Neural crest cell (in vitro differentiated cells): ENCODE measurements around the gene KNDC1. TPM values are rescaled to one million over a fixed set of nuclear protein-coding genes. Genes with fewer than 3 reads are reported as not detected.
A peak's percentile ranks its signal among the peaks of the same experiment; 100 is the strongest.
"Not testable (repeated sequence)": the region's sequence is repeated elsewhere in the genome, so short reads cannot be mapped to it uniquely, and the experiment has no call there.

Experiments
- DNase-seq: peaks from one replicate; pipeline ENCODE4 v3.0.0; 2021; ENCODE audit warnings: low read depth, mixed read lengths, low spot score
- H3K27ac Mint-ChIP-seq: one replicate; pipeline ENCODE4 v1.8.0; 2021; ENCODE audit warnings: mild to moderate bottlenecking, mixed read lengths; ENCODE audit not compliant: unreplicated experiment
- H3K27me3 Mint-ChIP-seq: 2 replicates; pipeline ENCODE4 v1.8.0; 2021; ENCODE audit warnings: low read depth, mild to moderate bottlenecking, mixed read lengths
- H3K36me3 Mint-ChIP-seq: 2 replicates; pipeline ENCODE4 v1.8.0; 2021; ENCODE audit warnings: low read depth, mild to moderate bottlenecking, mixed read lengths
- H3K4me1 Mint-ChIP-seq: 2 replicates; pipeline ENCODE4 v1.8.0; 2021; ENCODE audit warnings: mixed read lengths
- H3K4me3 Mint-ChIP-seq: one replicate; pipeline ENCODE4 v1.8.0; 2021; ENCODE audit warnings: mild to moderate bottlenecking, mixed read lengths
- H3K9me3 Mint-ChIP-seq: 2 replicates; pipeline ENCODE4 v1.8.0; 2021; ENCODE audit warnings: mixed read lengths
- total RNA-seq: library from RNA; stranded (reverse); gene quantifications from 2 replicates; pipeline ENCODE4 v1.2.1, GENCODE V29; 2021
- TF ChIP-seq, protein P1 (sequence below): fragments of 200-600 bp; sonication (generic); conservative IDR thresholded peaks from 2 replicates; pipeline ENCODE4 v1.5.0; 2021; ENCODE audit warnings: antibody characterized with exemption, mild to moderate bottlenecking

The KNDC1 gene
- total RNA-seq, 1 donor from 2014 or later: 5.5 TPM

DNA sequence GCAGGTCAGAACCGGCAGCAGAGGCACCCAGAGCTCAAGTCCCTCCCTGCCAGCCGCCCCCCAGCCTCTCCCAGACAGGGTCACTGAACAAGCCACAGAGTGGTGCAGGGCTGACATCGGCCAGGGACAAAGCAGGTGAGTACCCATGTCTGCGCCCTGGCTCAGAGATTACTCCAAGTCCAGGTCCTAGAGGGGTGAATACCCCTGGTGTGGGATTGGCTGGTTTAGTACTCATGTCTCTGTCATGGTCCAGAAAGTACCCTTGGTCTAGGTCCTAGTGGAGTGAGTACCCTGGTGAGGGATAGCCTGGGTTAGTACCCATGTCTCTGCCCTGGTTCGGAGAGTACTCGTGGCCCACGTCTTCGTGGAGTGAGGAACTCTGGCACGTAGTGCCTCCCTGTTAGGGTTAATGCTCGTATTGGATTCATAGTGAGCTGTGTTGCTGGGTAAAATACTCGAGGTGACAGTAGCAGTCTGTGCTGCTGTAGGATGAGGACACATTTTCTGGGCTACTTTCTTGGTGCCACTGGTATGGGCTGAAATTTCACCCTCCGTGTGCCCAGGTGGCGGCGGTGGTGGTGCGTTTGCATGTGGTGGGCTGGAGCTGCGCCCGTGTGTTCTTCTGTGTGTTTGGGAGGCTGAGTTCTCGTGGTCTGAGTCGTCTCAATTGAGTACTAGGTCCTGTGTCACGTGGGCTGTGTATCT, 25.5 kb upstream of the KNDC1 start:
- H3K9me3 Mint-ChIP-seq: no peaks in the 10 kb centered on the region
- no peak overlapping the region for H3K4me3 Mint-ChIP-seq

DNA sequence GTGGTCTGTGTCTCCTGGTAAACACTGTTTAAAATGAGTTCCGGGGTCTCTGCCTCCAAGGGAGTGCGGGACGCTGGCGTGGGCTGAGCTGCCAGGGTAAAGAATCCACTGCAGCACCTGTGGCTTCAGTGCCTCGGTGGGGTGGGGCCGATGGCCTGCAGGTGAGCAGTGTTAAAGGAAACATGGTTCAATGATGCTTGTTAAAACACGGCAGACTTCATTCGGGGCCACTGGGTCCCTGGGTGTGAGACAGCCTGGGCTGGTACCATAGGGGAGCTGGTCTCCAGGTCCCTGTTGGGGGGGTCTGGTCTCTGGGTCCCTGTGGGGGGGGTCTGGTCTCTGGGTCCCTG, 24.9 kb upstream of the KNDC1 start:
- Mint-ChIP-seq H3K27me3 (peaks cover 6% of the 10 kb centered on the region), H3K9me3 (no peaks in the 10 kb centered on the region), H3K4me1 (no peaks in the 10 kb centered on the region), H3K27ac (peak overlapping the region; percentile 76), H3K36me3 (no peaks in the 10 kb centered on the region), H3K4me3 (no peak overlapping the region)
- DNase-seq: no peak
- TF ChIP-seq, protein P1, sequence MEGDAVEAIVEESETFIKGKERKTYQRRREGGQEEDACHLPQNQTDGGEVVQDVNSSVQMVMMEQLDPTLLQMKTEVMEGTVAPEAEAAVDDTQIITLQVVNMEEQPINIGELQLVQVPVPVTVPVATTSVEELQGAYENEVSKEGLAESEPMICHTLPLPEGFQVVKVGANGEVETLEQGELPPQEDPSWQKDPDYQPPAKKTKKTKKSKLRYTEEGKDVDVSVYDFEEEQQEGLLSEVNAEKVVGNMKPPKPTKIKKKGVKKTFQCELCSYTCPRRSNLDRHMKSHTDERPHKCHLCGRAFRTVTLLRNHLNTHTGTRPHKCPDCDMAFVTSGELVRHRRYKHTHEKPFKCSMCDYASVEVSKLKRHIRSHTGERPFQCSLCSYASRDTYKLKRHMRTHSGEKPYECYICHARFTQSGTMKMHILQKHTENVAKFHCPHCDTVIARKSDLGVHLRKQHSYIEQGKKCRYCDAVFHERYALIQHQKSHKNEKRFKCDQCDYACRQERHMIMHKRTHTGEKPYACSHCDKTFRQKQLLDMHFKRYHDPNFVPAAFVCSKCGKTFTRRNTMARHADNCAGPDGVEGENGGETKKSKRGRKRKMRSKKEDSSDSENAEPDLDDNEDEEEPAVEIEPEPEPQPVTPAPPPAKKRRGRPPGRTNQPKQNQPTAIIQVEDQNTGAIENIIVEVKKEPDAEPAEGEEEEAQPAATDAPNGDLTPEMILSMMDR: no peak

More for the DNA sequence above, 25.5 kb upstream of the KNDC1 start:
- TF ChIP-seq, protein P1: no peak
- H3K4me1 Mint-ChIP-seq: no peaks in the 10 kb centered on the region
- no peaks in the 10 kb centered on the region for H3K36me3 Mint-ChIP-seq
- no peak overlapping the region for H3K27ac Mint-ChIP-seq
- peaks cover 6% of the 10 kb centered on the region for H3K27me3 Mint-ChIP-seq
- DNase-seq: no peak

DNA sequence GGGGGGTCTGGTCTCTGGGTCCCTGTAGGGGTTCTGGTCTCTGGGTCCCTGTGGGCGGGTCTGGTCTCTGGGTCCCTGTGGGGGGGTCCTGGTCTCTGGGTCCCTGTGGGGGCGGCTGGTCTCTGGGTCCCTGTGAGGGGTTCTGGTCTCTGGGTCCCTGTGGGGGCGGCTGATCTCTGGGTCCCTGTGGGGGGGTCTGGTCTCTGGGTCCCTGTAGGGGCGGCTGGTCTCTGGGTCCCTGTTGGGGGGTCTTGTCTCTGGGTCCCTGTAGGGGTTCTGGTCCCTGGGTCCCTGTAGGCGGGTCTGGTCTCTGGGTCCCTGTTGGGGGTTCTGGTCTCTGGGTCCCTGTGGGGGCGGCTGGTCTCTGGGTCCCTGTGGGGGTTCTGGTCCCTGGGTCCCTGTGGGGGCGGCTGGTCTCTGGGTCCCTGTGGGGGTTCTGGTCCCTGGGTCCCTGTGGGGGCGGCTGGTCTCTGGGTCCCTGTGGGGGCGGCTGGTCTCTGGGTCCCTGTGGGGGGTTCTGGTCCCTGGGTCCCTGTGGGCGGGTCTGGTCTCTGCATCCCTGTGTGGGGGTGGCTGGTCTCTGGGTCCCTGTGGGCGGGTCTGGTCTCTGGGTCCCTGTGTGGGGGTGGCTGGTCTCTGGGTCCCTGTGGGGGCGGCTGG, 22.4 kb upstream of the KNDC1 start:
- H3K27me3 Mint-ChIP-seq, H3K36me3 Mint-ChIP-seq, DNase-seq, H3K27ac Mint-ChIP-seq, H3K9me3 Mint-ChIP-seq, H3K4me3 Mint-ChIP-seq, H3K4me1 Mint-ChIP-seq: not testable (repeated sequence)

DNA sequence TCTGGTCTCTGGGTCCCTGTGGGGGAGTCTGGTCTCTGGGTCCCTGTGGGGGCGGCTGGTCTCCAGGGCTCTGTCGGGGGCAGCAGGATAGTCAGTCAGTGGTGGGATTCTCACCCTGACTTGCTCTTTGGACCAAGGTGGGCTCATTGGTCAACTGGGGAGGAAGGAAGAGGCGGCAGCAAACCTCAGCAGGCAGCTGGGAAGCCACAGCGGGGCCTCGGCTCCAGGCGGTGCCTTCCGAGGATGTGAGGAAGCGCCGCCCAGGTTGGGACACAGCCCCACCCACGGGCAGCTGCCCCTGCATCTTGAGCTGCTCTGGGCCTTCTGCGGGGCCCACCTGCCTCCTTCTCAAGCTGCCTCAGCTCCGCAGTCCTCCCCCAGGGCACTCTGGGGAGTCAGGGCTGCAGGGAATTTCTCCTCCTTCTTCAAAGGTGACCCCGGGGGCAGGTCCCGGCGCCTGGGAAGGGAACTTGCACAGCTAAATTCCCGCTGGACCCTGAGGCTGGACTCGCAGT, 20.4 kb upstream of the KNDC1 start:
- no peak overlapping the region for H3K27ac Mint-ChIP-seq
- peaks cover 2% of the 10 kb centered on the region for H3K27me3 Mint-ChIP-seq
- no peak overlapping the region for H3K4me3 Mint-ChIP-seq
- no peaks in the 10 kb centered on the region for H3K36me3 Mint-ChIP-seq
- TF ChIP-seq, protein P1: no peak
- DNase-seq: no peak
- H3K9me3 Mint-ChIP-seq: no peaks in the 10 kb centered on the region
- H3K4me1 Mint-ChIP-seq: peaks cover 13% of the 10 kb centered on the region

DNA sequence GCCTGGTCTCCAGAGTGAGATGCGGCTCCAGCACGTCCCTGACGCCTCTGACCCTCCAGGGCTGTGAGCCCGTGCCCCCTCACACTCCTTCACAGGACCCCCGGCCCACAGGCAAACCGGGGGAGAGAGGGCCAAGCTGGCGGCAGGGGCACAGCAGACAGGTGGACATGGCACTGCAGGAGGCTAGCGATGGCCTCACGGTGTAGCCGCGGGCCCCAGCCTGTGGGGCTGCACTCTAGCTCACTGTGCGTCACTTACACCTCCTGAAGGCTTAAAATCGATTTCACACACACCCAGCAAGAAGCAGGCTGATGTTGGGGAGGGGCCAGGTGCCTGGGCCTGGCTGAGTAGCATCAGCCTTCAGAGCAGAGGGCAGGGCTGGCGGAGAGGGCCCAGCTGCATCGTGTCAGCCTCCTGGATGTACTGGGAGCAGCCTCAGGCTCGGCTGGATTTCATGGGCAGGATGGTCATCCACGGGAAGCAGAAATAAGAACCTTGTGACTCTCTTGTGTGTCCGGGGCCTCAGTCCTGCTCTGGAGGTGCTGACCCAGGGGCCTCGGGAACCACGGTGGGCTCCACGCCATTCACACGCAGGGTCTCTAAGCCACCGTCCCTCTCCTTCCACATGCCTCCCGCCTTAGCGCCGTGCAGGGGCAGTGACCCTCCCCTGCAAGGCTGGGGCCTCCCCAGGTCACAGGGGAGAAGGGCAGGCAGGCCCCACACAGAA, 19.4 kb upstream of the KNDC1 start:
- H3K4me3 Mint-ChIP-seq: no peak overlapping the region
- TF ChIP-seq, protein P1: no peak
- H3K27ac Mint-ChIP-seq: no peak overlapping the region
- H3K36me3 Mint-ChIP-seq: no peaks in the 10 kb centered on the region
- no peak for DNase-seq
- H3K27me3 Mint-ChIP-seq: peaks cover 2% of the 10 kb centered on the region
- H3K9me3 Mint-ChIP-seq: no peaks in the 10 kb centered on the region
- H3K4me1 Mint-ChIP-seq: peaks cover 20% of the 10 kb centered on the region
